Measurements from ENCODE around the gene TMEM273.

TMEM273 gene

GRCh38 chr10:49176310-49177268 lies 11.6 kb downstream of the TMEM273 start:
- no peak for DNase-seq (ENCODE audit: low read depth in 2 of 2)

- no peak for DNase-seq (ENCODE audit: low read depth in 2 of 2)
These were observed 12.4 kb downstream of the TMEM273 start for GRCh38 chr10:49175587-49176309.

DNA sequence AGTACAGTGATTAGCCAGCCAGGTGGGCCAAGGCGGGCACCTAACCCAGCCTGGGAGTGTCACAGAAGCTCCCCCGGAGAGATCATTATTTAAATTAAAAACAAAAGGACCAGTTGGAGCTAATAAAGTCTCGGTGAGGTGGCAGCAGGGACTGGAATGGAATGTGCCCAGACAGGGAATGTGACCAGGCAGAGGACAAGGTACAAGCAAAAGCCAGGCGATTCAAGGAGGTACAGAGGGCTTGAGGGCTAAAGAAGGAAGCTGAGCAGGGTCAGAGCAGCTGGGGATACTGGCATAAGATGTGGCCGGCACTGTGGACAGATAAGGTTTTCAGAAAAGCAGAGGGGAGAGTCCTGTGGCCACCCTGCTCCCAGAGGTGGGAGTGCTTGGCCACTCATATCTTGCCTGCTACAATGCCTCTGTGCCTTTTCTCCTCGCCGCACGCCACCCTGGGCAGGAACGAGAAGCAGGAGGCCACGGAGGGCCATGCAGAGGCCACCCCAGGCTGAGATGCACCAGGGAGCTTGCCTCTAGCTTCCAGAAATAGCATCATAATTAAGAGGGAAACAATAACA lies 13.2 kb downstream of the TMEM273 start:
- no peak for DNase-seq (ENCODE audit: low read depth in 2 of 2)

DNA sequence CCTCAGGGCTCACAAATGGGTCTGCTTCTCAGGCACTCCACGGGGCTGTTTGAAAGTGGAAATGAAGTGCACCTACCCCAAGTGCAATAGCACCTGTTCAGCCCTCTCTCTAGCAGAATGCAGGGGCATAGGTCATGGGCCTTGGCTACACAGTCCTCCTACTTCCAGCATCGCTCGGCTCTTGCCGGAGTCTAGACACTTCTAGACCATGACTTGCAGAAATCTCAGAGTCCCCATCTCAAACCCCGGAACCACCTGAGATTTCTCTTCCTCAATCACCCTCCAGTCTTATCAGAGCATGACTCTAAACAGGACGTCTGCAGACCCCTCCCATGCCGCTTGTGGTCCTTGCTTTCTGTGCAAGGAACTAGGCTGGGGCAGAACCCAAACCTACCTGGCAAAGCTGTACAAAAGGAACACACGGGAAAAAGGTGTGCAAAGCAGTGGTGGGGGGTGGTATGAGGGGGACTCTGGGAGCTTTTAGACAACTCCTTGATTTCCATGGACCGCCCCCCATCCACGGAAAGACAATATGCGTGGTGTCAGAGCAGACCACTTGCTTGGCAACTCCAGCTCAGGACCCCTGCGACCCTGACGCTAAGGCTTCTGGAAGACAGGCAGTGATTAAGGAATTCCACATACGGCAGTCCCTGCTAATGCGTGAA lies 13.8 kb downstream of the TMEM273 start:
- DNase-seq (ENCODE audit: low read depth in 2 of 2), result no peak

DNA sequence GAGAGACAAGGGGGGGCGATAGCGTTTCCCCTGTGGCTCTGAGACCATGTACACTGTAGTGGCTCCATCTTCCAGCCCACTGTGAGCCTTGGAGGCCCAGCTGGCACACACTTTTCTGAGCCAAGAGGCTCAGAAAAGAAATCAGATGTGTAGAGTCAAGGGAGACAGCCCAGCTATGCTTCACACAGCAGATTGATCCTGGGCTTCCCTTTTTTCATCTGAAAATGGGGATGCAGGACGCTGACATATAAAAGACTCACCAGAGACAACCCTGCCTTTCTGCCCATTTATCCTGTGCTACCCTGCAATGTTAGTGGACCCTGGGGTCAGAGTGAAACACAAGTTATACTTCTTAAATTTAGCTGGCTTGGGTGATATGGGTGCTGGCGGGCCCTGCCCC lies 14.3 kb downstream of the TMEM273 start:
- DNase-seq (ENCODE audit: low read depth in 2 of 2), result no peak

DNA sequence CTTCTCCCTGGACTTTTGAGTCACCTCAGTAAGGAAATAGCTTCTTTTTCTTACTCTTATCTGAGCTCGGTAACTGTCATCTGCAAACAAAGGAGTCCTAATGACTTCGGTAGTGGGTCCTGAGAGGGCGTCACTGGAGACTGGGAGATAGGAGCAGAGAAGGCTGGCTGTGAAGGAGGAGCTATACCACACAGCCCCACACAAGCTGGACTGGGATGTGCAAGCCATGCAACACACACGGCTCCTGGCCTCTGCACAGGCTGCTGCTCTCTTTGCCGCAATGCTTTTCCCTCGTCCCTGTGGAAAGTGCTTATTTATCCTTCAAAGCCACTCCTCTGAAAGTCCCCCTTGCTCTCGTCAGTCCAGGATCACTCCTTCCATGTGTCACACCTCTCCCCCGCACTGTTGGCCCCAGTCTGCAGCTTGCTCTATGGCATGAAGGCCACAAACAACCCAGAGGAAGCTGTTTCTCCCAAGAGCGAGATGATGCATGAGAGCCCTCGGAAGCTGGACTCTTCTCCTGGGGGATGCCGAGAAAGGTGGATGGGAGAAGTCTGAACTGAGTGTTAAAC lies 14.9 kb downstream of the TMEM273 start:
- DNase-seq (ENCODE audit: low read depth in 2 of 2), result no peak

DNA sequence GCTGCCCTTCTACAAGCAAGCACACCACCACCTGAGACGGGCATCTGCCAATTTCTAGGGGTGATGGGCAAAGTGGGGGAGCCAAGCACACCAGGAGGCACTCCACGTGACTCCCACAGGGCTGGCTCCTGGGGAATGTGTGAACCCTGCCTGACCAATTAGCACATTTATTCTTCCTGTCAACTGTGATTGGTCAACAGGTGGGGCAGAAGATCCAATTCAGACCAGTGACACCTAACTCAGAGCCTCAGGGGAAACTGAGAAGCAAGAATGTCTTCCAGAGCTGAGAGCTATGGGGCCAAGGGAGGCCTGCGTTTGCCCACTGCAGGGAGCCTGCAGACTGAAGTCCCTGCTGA lies 15.4 kb downstream of the TMEM273 start:
- no peak for DNase-seq (ENCODE audit: low read depth in 2 of 2)

GRCh38 chr10:49172061-49172776 lies 16.0 kb downstream of the TMEM273 start:
- no peak for DNase-seq (ENCODE audit: low read depth in 2 of 2)

- DNase-seq (ENCODE audit: low read depth in 2 of 2), result no peak
These were observed 16.7 kb downstream of the TMEM273 start for GRCh38 chr10:49171326-49172060.

DNA sequence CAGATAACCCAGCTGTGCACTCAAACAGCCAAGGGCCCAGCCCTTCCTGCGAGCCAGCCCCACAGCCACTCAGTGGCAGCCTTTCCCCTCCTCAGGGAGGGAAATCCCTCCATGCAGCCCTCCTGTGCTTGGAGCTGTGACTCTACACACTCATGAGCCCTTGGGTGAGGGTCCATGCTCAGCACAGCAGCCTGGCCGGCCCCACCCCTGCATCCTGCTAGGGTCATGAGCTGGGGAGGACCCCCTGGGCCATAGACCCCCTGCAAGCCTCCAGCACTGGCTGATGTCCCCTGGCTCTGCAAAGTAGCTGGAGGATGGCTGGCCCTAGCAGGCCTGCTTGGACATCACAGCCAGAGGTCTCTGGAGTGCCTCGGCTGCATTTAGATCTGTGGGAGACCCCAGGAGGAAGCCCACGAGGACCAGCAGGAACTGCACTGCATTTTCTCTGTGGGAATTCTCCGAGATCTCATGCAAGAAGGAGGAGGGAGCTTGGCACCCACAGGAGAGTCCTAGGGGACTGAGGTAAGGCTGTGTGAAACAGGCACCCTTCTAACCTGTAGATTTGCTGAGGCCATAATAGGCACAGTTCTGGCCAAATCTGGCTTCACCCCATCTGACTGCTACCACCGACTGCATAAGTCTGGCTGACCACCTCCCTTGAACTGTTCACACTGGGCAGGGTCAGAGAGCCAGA lies 17.4 kb downstream of the TMEM273 start:
- DNase-seq (ENCODE audit: low read depth in 2 of 2), result no peak

GRCh38 chr10:49169776-49170175 lies 18.4 kb downstream of the TMEM273 start:
- no peak for DNase-seq (ENCODE audit: low read depth in 2 of 2)

GRCh38 chr10:49168831-49169500 lies 19.2 kb downstream of the TMEM273 start:
- no peak for DNase-seq (ENCODE audit: low read depth in 2 of 2)

DNA sequence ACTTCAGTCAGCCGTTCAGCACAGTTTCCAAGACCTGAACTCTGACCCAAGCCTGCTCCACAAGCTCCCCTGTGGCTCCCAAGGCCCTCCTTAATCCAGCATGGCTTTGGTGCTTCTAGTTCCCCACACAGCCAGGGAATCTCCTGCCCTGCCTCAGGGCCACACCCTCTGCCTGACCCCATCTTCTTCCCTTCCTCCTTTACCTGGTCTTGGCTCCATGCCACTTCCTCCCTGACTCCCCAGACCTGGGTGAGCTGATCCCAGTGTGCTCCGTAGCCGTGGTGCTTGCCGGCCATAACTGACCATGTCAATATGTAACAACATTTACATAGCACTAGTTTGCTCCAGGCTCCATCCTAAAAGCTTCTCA lies 20.0 kb downstream of the TMEM273 start:
- no peak for DNase-seq (ENCODE audit: low read depth in 2 of 2)

- no peak for DNase-seq (ENCODE audit: low read depth in 2 of 2)
These were observed 20.6 kb downstream of the TMEM273 start for GRCh38 chr10:49167425-49168170.

GRCh38 chr10:49166484-49167400 lies 21.4 kb downstream of the TMEM273 start:
- no peak for DNase-seq (ENCODE audit: low read depth in 2 of 2)

DNA sequence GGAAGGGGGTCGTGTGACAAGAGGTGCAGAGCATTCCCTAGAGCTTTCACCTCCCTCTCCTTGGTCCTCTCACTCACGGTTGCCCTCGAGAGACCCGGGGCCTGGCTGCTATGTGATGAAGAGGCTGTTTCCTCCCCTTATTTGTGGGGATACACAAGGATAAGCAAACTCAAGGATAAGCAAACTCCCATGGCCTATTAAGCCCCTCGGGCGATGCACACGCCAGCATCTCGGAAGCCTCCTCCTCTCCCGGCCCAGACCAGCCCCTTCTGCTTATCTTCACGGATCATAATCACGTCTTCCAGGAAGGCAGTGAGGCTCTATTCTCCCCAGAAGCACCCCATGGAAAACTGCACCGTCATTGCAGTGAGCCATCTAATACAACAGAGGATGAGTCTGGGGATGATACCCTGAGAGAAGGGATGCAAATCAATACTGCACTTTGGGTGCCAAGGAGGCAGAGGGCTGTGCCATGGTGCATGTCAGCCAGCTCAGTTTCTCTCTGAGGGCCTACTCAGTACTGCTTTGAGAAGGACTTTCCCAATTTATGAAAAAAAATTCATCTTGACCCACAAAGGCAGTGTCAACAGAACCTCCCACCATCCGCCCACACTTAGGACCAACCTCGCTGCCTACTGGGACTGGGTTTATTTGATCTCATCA lies 22.2 kb downstream of the TMEM273 start:
- no peak for DNase-seq (ENCODE audit: low read depth in 2 of 2)

GRCh38 chr10:49165259-49165658 lies 22.9 kb downstream of the TMEM273 start:
- no peak for DNase-seq (ENCODE audit: low read depth in 2 of 2)

All from activated CD4-positive, alpha-beta T cell treated with anti-CD3 and anti-CD28 coated beads for 24 hours (primary cell).